NCI-H2196 (cell line): ENCODE data around the gene CDK15.

ENCODE experiments used
- DNase-seq: peaks from one replicate; lab custom pipeline; 2025; ENCODE audit not compliant: unreplicated experiment; lab: John Stamatoyannopoulos, UW

Gene CDK15

DNA sequence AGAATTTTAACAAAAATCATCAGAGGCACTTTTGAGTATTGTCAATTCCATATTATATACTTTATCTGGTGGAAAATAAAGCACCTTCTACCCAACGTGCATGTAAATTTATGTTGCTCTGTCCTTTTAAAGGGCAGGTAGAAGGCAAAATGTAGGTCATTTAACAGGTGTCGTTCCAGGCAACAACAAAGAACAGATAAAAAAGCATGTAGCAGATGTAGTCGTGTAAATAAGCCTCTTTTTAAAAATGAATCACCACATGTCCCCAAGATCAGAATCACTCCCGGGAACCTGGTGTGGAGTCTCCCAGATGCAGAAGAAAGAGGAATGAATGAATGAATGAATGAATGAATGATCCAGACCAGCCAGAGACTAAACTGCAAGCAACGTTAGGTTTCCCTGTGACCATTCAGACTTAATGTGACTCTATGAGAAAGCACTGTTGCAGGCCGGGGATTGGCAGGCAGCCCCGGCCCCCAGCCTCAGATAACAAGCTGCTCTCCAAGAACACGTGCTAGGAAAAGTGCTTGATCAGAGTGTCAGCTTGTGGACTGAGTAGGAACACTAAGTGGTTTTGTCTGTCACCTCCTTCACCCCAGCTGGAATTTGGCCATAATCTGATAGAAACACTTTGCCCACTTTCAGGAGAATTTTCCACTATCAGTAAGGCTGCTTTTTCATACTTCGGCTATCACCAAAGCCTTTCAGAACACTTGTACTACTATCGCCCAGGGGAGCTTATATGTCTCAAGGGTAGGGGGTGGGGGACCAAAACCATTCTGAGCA, 100.6 kb downstream of the CDK15 start:
- DNase-seq: no peak

DNA sequence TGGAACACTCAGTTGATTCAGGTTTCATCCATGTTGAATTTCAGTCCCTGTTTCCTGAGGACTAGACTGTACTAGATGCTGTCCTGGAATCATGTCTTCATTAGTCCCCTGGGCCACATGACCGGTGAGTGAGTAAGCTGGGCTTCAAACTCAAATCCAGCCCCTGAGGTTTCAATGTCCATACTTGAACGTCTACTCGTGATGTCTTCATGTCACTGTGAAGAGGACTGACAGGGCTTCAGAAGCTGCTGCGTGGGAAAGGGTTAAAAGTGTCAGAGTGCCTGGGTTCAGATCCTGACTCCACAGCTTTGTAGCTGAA, 101.2 kb downstream of the CDK15 start:
- DNase-seq: no peak

DNA sequence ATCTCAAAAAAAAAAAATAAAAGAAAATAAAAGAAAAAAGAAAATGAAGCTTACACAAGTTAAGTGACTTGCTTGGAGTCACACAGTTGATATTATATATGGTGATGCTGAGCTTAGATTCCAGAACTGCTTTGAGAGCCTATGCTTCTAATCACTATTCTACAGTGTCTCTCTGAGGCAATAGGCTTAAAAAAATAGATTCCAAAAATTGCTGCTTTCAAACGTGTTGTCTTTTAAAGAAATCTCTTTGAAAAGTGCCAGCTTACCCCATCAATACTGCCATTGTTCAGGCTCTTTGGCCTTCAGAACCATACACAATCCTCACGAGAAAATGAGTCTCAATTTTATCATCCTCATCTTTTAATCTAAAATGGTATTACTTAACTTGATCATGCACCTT, 102.6 kb downstream of the CDK15 start:
- DNase-seq: no peak

DNA sequence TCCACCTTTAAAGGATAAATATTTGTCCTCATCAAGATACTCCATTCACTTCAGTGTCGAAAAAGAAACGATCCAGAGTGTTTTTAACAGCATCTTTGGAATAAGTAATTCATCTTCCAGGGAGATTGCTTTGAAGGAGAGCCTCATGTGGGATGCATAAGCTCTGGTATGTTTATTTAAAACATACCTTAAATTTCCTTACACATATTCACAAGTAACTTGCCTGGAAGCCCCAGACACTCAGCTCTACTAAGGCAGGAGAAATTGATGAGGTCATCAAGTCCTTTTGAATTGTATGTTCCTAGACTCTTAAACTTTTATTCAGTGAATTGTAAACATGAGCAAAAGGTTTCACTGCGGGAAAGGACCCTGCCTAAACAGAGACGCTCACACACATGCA, 103.0 kb downstream of the CDK15 start:
- DNase-seq: no peak

DNA sequence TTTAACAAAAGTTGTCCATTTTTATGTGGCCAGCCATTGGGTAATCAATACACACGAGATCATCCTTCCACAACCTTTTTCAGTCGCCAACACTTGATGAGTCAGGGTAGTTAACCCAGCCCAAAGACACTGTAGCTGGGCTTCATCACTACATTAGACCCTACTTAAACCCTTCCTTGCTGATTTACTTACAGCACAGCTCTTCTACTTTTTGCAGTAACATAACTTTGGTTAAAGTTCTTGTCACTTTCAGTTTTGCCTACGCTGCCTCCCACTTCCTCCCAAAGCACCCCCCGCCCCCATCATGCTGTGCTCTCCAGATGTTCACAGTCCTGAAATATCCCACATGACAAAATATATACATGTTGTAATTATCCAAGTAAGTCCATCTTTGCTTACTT, 103.6 kb downstream of the CDK15 start:
- DNase-seq: no peak

DNA sequence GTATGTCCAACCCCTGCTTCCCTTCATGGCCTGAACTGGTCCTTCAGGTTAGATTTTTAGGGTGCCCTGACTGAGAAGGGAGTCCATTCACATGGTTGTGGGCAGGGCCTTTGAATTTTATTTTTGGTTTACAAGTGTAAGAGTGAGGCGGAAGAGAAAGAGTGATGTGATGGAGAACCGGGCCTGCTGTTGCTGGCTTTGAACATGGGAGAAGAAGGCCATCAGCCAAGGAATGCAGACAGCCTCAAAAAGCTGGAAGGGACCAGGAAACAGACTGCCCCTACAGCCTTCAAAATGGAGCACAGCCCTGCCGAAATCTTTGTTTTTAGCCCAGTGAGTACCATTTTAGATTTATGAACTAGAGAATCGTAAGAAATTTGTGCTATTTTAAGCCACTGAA, 105.0 kb downstream of the CDK15 start:
- DNase-seq: no peak

DNA sequence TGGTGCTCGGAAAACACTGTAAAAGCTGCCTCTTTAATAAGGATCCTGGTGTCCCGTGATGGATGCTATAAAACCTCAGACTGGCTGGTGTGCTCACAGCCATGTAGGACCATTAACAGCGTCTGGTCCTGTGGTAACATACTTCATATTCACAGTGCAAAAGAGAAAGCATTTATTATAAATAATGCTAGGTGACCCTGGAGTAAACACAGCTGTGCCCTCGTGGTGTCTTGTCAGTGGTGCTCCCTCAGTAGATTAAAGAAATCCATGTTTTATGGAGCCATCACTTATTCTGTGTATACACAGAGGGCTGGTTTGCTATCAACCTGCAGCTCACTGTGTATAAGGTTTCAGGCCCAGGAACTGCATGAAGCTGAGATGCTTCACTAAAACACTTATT, 106.9 kb downstream of the CDK15 start:
- no peak for DNase-seq

DNA sequence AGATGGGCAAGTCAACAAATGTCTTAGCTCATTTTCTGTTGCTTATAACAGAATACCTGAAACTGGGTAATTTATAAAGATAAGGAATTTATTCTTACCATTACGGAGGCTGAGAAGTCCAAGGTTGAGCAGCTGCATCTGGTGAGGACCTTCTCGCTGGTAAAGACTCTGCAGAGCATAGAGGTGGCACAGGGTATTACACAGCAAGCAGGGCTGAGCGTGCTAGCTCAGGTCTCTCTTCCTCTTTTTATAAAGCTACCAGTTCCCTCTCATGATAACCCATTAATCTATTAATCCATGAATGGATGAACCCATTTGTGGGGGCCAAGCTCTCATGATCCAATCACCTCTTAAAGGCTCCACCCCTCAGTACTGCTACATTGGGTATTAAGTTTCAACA, 109.1 kb downstream of the CDK15 start:
- no peak for DNase-seq

DNA sequence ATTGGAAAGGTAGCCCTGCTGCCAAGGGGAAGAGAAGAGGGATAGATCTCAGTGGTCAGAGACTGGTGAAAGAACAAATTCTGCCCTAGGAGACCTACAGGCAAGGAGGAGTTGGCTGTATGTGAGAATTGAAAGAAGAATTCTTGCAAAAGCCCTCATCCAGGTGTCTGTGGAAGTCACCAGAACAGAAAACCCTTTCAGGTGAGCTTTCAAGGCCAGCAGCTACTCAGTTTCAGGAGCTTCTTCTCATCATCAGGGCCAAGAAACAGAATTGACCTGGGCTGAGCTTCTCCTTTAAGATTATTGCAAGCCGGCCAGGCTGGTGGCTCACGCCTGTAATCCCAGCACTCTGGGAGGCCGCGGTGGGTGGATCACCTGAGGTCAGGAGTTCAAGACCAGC, 110.2 kb downstream of the CDK15 start:
- DNase-seq: no peak

DNA sequence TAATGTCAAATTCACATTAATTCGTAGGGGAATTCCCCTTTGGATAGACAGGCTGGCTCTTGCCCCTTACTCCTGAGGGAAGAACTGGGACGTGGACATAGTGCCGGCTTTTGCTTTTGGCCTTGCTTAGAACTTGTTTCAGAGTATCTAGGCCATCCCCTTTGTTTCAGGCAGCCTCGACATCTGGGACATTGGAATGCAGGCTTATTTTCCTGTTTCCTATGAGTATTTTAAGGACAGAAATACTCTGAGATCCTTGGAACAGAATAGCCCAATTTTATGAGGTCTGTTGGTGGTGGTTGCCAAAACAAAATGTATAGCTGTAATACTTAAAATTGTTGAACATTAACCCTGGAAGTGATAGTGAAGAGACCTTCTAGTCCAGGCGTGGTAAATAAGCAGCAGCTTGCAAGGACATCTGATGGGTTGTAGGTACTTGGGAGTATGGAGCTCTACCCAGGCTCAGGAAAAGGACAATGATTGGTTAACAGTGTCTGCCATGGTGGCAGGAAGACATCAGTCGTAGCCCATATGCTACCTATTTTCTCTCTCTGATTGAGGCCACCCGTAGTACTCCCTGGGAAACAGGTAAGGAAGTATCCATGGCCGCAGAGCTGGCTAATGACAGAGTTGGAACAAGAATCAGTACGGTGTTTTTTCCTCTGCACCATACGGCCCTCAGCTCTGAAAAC, 112.4 kb downstream of the CDK15 start:
- no peak for DNase-seq

DNA sequence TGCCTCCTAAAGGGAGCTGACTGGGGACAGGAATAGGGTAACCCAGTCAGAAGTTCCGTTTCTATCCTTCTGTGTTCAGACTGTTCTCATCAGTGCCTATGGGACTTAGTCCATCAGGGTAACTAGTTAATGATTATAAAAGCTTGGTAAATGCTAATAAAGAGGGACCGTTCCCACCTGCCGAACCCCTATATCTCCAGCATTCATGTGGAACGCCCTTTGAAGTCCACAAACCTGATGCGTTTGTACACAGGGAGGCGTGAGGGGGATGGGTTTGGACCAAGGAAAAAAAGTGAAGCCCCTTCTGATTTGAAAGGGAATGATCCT, 112.9 kb downstream of the CDK15 start:
- DNase-seq: no peak

DNA sequence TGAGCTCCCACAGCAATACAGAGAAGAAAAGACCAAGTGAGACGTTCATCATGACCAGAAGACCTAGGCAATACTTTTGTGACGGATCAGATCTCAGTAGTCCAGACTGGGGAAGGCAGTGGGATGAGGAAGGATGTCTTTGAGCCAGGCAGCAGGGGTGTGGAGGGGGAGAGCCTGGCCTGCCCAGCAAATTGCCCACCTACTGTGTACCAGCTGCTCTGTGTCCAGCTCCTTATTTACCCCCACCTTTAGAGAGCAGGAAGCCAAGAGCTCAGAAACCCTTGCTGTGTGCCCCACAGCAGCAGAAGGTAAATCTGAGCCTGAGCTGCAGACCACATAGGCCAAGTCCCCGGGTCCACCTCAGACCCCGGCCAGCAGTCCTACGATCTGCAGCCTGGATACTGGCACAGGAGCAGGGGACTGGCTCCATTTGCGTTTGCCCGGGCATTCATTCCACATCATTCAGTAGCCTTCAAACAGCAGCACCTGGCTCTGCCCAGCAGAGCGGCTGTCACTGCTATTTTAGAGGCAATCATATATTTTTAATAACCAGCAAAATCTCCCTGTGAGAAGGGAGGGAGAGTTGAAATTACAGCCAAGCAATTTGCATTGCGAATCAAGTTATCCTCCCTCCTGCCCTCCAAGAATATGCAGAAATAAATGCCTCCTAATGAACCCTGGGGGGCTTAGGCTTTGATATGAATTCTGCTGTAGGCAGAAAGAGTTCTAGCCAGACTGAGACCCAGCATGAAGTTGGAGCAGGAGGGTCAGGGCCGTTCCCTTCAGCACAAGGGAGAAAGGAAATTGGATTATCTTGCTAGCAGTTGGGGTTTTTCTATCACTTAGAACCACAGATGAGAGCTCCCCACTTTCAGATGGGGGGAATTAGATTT, 117.3 kb downstream of the CDK15 start:
- DNase-seq: no peak

DNA sequence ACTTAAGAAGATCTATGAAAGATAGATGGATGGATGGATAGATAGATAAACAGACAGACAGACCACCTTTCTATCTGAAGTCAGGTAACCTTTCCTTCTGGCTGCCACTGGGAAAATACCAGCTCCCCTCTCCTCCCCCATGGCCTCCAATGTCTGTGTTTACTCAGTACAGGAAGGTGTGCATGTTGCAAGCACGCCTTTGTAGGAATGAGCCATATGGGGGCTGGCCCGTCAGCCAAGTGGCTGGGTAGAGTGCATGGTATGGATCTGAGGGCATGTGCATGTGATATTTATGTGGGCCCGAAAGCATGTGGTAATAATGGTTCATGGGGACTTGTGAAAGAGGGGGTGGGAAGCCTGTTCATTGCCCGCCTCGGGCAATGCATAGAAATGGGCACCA, 118.1 kb downstream of the CDK15 start:
- DNase-seq: no peak

DNA sequence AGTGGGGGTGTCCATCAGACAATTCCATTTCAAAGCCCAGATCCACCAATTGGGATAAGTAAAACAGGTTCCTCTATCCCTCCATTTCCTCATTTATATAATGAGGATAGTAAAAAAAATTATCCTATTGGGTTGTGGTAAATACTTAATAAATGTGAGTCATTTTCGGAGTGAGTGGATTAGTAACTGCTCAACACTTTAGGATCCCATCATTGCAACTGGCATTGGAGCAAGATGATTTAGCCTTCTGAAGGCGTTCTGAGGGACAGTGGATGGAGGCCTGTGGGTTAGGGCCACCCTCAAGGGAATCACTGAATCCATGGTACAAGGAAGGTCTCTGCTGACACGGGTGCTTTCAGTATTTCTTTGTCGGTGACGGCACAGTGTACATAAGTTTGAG, 118.7 kb downstream of the CDK15 start:
- no peak for DNase-seq

DNA sequence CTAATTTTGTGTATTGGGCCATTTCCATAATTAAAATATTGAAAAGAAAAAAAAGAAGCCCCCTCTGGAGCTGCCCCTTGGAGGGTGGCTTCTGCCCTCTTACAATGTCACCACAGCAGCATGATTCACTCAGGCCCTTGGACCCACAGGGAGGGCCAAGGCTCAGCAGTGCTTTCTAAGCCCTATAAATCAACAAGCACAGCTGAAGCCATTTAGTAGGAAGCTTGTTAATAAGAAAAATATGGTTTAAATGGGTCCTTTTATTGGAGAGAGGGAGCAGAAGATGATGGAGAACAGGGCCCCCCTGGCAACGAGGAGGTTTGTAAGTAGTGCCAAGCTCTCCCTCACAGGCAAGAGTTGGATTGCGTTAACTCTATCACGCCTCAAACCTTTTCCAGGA, 119.7 kb downstream of the CDK15 start:
- no peak for DNase-seq

DNA sequence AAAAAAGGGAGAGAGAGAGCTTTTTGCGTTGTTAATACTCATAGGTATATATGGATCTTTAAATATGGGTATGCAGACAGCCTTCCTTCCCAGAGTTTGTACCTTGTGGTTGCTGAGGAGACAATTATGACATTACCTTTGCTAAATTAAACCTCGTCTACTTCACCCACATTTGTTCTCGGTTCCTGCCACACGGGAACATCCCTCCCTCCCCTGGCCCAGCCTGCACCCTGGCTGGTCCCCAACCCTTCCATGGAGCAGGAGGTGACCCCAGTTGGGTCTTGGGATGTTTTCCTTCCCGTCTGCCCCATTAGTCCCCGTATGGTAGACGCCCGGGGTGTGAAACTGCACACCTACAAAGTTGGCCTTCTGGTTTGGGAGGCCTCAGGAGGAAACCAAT, 122.0 kb downstream of the CDK15 start:
- no peak for DNase-seq

DNA sequence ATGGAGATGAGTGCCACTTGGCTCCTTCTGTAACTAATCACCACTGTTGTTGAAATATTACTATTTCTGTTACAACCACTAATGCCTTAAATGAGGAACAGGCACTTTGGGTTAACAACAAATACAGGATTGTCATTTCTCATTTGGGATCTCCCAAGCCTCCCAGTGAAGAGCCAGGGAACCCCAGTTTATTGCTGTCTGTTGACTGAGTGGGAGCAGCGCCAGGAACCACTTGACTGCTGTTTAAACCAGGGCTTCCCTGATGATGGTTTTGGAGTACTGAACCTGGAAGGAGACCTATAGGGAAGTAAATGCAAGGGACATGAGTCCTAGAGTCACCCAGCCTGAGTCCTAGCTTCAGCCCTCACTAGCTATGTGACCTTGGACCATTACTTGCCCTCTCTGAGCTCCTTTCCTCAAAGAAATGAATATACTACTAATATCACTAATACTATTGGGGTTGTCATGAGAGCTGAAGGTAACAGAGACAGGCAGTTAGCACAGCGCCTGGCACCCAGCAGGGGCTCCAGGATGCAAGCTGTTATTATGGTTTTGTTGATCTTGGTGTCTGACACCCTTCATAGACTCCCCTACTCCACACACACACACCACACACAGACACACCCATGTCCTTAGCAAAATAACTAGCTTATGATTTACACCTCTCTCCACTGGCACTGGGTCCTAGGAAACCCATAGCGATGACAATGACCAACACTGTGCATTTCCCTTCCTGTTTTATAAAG, 123.1 kb downstream of the CDK15 start:
- DNase-seq: no peak

DNA sequence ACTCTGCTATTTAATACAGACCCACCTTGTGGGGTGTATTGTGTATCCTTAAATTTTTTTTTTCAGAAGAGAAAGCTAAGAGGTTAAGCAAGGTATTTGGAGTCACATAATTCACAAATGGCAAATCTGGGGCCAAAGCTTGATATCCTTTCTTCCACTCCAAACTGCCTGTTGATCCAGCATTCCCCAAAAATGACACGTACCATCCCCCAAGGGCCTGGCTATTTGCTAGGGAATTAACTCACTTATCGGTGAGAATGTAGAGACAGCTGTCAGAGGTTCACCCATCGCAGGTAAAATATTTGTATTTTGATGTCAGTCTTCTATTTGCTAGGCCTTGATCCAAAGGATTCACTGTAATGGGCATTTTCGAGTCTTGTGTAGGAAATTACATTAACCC, 123.7 kb downstream of the CDK15 start:
- DNase-seq: no peak

DNA sequence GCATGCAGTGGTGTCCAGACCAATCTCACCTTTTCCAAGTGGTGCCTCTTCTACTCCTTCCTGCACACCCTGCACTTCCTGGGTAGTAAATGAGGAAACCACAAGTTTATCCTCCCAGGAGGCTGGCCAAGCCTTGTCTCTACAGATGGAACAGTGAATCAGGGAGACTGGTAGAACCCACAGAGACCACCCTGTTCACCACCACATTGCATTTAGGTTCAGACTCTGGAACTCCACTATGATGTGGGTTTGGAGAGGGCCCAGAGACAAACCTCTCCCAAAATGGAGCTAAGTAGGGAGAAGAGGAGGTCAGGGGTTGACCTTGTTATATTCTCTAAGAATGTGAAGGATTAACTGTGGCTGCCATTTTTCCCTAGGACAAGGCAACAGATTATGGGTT, 124.5 kb downstream of the CDK15 start:
- no peak for DNase-seq

DNA sequence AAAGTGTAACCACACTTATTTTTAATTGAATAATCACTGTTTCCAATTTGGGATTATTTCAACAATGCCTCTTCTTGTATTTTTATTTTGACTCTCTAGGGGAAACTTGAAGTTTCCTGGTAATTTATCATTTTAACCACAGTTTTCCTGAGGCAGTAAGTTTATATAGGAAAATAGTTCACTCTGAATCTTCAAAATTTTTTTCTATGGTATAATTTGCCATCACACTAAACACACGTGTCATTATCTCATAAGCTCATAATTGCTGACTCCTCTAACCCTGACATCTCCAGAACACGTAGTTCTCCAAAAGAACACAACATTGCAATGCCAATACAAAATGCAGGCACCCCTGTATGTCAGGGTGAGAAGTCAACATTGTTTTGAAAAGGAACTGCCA, 125.1 kb downstream of the CDK15 start:
- no peak for DNase-seq

DNA sequence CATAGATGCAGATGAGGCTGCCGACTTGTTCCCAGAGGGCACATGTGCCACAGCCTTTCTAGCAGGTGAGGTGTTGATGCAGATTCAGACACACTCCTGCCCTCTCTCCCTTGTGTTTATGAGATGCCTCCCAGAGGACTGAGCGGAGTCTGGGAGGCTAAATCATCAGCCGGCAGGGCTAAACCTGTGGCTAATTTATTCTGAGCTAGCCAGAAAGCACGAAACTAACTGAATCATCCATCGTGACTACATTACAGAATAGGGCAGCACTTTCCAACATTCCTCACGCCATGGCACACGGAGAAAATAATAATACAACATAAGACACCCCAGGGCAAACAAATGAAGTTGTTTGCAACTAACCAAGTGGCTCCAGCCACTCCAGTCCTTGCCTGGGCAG, 125.6 kb downstream of the CDK15 start:
- no peak for DNase-seq

DNA sequence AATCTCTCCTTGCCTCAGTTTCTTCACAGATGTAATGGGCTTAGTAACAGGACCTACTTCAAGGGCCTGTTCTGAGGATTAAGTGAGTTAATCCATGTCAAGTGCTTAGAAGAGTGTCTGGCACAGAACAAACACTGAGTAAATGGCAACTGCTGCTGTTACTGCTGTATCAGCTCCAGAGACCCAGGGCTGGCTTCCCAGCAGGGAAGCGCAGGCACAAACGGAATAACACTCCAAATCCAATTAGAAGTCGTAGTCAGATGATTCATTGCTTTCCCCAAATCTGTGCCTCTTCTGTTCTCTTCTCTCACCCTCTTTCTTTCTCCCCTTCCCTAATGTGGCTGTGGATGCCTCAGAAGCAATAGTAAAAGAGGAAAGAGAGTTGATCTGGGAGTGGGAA, 126.2 kb downstream of the CDK15 start:
- no peak for DNase-seq
